ENCODE measurements around the gene LYRM4.
"Not testable (repeated sequence)": the region's sequence is repeated elsewhere in the genome, so short reads cannot be mapped to it uniquely, and the experiment has no call there.

The LYRM4 gene

GRCh38 chr6:5139828-5140771 is 120.7 kb downstream of the LYRM4 start:
- FAIRE-seq: no peak

- FAIRE-seq: no peak
These were observed 121.5 kb downstream of the LYRM4 start for GRCh38 chr6:5138995-5139827.

GRCh38 chr6:5136851-5137250 is 123.9 kb downstream of the LYRM4 start:
- FAIRE-seq: no peak

- FAIRE-seq: no peak
These were observed 124.9 kb downstream of the LYRM4 start for GRCh38 chr6:5135788-5136376.

- no peak for FAIRE-seq
These were observed 126.8 kb downstream of the LYRM4 start for GRCh38 chr6:5133943-5134342.

GRCh38 chr6:5132731-5133130 is 128.0 kb downstream of the LYRM4 start:
- no peak for FAIRE-seq

GRCh38 chr6:5130135-5130866 is 130.4 kb downstream of the LYRM4 start:
- FAIRE-seq: no peak

GRCh38 chr6:5128351-5128750 is 132.4 kb downstream of the LYRM4 start:
- no peak for FAIRE-seq

- FAIRE-seq: no peak
These were observed 133.6 kb downstream of the LYRM4 start for GRCh38 chr6:5127106-5127687.

- no peak for FAIRE-seq
These were observed 134.5 kb downstream of the LYRM4 start for GRCh38 chr6:5126214-5126613.

GRCh38 chr6:5125152-5126006 is 135.4 kb downstream of the LYRM4 start:
- FAIRE-seq: no peak

GRCh38 chr6:5124526-5124925 is 136.2 kb downstream of the LYRM4 start:
- no peak for FAIRE-seq

- no peak for FAIRE-seq
These were observed 137.2 kb downstream of the LYRM4 start for GRCh38 chr6:5123296-5124143.

- FAIRE-seq: no peak
These were observed 138.1 kb downstream of the LYRM4 start for GRCh38 chr6:5122504-5123112.

GRCh38 chr6:5121956-5122355 is 138.8 kb downstream of the LYRM4 start:
- FAIRE-seq: no peak

- no peak for FAIRE-seq
These were observed 139.3 kb downstream of the LYRM4 start for GRCh38 chr6:5121479-5121878.

GRCh38 chr6:5120543-5120942 is 140.2 kb downstream of the LYRM4 start:
- FAIRE-seq: not testable (repeated sequence)

- no peak for FAIRE-seq
These were observed 140.7 kb downstream of the LYRM4 start for GRCh38 chr6:5120011-5120410.

- FAIRE-seq: no peak
These were observed 141.4 kb downstream of the LYRM4 start for GRCh38 chr6:5119090-5119951.

All from endometrium (tissue), 2 donors.